T47D (cell line): Measurements from ENCODE around the gene HSPB1.

Experiments used
- DNase-seq, 2 experiments: peaks; one replicate each; pipeline versions ENCODE4 v3.0.0 to v3.0.0-alpha.2; 2011 to 2012; ENCODE audit warnings: low read depth in 1 of 2, low spot score in 1 of 2
- JUND ChIP-seq: IDR thresholded peaks from 2 replicates; pipeline ENCODE4 v1.6.1; 2012; ENCODE audit warnings: low read depth
- in situ Hi-C: cut with HindIII; loops from 2 replicates; pipeline ENCODE4 v1.10.0; 2016; ENCODE audit warnings: low sequenced_read_pairs, low pct_unique_long_range_greater_than_20kb

The HSPB1 gene

DNA sequence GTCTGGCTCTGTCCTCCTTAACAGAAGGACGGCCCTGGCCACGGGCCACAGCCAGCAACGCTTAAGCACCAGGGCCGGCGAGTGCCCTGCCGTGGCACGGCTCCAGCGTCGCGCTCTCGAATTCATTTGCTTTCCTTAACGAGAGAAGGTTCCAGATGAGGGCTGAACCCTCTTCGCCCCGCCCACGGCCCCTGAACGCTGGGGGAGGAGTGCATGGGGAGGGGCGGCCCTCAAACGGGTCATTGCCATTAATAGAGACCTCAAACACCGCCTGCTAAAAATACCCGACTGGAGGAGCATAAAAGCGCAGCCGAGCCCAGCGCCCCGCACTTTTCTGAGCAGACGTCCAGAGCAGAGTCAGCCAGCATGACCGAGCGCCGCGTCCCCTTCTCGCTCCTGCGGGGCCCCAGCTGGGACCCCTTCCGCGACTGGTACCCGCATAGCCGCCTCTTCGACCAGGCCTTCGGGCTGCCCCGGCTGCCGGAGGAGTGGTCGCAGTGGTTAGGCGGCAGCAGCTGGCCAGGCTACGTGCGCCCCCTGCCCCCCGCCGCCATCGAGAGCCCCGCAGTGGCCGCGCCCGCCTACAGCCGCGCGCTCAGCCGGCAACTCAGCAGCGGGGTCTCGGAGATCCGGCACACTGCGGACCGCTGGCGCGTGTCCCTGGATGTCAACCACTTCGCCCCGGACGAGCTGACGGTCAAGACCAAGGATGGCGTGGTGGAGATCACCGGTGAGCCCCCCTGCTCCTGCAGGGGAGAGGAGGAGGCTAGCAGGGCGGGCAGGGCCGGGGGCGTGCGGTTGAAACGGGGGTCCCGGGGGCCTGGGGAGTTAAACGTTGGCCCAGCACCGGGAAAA, at the start of gene HSPB1:
HSPB1 (plus strand) TSS at position 327 of the 855 bp plus-strand sequence; CDS start at position 367, 40 bp downstream.
- in situ Hi-C loops, result no loop called here
- no peak; the same call in 1 of the 2 replicates for TF ChIP-seq JUND
- peak; percentile 78 to 100 for DNase-seq

DNA sequence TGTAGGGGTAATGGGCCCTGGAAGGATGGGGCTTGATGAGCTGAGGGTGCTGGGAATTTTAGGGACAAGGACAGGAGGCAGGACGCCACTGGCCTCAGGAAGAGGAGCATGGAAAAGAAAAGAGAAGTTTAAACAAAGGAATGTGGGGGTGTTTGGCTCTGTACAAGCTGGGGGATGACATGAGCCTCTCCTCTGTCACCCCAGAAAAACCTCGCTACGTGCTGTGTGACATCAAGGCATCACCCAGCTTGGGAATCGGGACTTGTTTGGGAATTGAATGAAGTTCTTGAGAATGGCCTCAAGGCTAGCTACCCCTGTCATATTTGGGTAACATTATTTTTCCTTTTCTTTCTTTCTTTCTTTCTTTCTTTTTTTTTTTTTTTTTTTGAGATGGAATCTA, 47.7 kb upstream of the HSPB1 start:
- no peak for DNase-seq
- in situ Hi-C loops, result no loop called here
- no peak for TF ChIP-seq JUND

DNA sequence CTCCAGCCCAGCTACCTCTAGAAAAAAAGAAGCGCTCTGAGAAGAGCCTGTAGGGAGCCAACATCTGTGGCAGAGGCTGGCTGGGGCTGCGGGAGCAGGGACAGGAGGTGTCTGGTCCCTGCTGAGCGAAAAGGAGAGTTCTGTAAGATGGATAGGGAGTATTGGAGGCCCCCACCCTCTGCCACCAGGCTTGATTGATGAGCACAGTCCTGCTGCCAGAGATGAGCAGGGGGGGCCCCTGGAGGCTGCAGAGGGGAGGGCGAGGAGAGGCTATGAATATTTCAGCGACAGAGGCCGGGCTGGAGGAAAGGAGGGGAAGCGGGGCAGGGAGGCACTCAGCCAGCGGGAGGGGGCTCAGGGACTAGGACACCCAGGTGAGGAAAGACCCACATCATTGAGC, 44.5 kb upstream of the HSPB1 start:
- TF ChIP-seq JUND, result no peak
- peak in 1 of 2 experiments; percentile 32 for DNase-seq
- in situ Hi-C loops, result no loop called here

DNA sequence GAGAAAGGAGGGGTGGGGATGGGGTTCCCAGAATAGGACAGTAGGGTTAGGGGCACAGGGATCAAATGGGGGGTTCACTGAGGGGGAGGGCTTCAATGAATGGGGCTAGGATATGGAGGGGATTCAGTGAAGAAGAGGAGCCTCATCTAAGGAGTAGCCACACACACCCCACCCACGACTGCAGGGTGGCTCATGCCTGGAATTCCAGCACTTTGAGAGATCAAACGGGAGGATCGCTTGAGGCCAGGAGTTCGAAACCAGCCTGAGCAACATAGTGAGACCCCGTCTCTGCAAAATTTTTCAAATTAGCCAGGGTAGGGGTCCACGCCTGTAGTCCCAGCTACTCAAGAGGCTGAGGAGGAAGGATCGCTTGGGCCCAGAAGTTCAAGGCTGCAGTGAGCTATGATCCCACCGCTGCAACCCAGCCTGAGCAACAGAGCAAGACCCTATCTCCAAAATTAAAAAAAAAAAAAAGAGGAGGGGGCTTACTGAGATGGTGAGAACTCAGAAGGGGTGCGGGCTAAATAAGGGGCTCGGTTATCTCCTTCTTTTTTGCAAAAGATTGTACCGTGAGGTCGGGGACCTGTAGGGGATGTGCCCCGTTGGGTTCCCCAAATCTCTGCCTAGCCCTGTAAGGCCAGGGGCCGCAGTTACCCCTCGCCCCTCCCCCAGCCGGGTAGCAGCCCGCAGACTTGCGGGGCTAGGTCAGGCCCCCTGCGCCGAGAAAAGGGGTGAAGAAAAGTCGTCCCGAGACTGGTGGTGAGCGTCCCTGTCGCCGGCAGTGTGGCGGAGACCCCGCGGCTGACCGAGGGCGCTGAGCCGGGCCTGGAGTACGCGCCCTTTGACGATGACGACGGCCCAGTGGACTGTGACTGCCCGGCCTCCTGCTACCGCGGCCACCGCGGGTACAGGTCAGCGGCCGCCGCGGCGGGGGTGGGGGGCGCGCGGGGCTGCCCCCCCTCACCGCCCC, 43.1 kb upstream of the HSPB1 start:
- TF ChIP-seq JUND, result no peak

GRCh38 chr7:76260171-76260703, 42.2 kb upstream of the HSPB1 start:
- TF ChIP-seq JUND, result no peak
- in situ Hi-C loops, result no loop called here
- peak in 1 of 2 experiments; percentile 84 for DNase-seq

More for the DNA sequence above, 43.1 kb upstream of the HSPB1 start:
- DNase-seq, result no peak
- in situ Hi-C loops, result no loop called here

GRCh38 chr7:76261329-76261728, 41.1 kb upstream of the HSPB1 start:
- TF ChIP-seq JUND, result no peak
- DNase-seq, result no peak
- in situ Hi-C loops, result no loop called here

DNA sequence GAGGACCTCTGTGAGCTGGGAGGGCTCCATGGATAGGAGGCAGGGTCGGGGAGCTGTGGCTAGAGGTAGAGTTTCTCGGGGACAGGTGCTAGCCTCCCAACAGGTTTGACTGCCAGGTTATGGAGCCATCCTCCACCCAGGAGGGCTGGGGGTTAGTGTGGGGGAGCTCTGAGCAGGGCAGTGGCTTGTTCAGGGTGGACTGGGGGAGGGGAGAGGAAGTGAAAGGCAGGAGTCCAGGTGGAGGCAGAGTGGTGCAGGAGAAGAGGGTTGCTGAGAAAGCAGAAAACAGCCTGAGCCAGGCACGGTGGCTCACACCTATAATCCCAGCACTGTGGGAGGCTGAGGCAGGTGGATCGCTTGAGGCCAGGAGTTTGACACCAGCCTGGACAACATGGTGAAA, 40.5 kb upstream of the HSPB1 start:
- TF ChIP-seq JUND, result no peak
- DNase-seq, result no peak
- in situ Hi-C loops, result no loop called here

DNA sequence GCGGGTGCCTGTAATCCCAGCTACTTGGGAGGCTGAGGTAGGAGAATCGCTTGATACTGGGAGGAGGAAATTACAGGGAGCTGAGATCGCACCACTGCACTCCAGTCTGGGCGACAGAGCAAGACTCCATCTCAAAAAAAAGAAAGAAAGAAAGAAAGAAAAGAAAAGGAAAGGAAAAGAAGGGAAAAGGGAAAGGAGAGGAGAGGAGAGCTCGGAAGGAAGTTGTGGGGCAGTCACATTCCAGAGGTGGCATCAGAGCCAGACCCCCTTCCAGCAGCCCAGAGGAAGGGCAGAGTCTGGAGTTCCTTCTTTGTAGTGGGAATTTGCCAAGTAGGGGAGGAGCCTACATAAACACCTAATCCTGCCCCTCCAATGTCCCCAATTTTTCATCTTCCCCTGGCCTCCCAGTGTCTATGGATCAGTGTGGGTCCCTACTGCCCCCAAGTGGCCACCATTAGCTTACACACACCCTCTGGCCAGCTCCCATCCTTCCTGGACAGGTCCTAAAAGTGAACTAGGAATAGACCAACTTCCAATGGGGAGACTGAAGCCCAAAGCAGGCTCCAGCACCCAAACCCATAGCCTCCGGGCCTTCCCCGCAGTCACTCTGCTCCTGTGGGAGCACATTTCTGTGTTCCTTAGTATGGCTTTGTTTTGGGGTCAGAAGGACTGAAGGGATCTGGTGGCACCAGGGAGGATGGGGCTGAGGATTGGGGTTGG, 39.6 kb upstream of the HSPB1 start:
- in situ Hi-C loops, result no loop called here
- TF ChIP-seq JUND, result no peak
- DNase-seq, result peak; percentile 71 to 88

DNA sequence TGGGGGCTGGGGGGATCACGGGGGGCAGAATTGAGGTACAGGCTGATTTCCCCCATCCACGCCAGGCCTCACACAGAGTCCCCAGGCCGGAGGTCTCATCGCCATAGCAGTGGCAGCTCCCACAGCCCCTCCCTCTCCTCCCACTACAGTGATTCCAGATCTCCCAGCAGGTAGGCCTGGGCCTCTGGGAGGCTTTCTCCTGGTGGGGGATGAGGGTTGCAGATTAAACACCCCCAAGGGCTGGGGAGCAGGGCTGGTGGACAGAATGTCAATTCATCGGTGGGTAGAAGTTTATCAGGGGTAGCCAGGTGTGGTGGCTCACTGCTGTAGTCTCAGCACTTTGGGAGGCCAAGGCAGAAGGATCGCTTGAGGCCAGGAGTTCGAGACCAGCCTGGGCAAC, 37.2 kb upstream of the HSPB1 start:
- in situ Hi-C loops, result no loop called here
- no peak for DNase-seq
- no peak for TF ChIP-seq JUND

GRCh38 chr7:76267107-76267893, 35.2 kb upstream of the HSPB1 start:
- in situ Hi-C loops, result no loop called here
- no peak for DNase-seq
- no peak for TF ChIP-seq JUND

DNA sequence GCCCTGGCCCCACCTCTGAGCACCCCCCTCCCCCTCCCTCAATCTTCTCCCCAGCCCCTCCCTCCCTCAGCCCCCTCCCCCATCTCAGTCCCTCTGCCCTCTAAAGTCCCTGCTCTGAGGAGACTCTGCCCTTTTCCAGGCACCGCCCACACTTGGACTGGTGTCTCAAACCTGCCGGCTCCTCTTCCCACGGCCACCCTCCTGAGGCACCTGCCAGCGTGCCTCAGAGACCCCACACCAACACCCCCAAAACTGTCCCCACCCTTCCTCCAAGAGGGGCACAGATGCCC, 34.6 kb upstream of the HSPB1 start:
- in situ Hi-C loops, result no loop called here
- TF ChIP-seq JUND, result no peak

More for the DNA sequence above, 34.6 kb upstream of the HSPB1 start:
- no peak for DNase-seq
